ENCODE results near the gene TPGS1.

GRCh38 chr19:535017-535835 is 27.9 kb downstream of the TPGS1 start:
- no peak for TF ChIP-seq CTCF (IDR thresholded peaks at IDR 0.05)
- TF ChIP-seq POLR2A (IDR thresholded peaks at IDR 0.05), result no peak

All from testis (tissue), 2 donors.